GM23248 (cell line): Measurements from ENCODE around the gene CRYBG2. TPM values are rescaled to one million over a fixed set of nuclear protein-coding genes. Genes with fewer than 3 reads are reported as not detected.
A peak's percentile ranks its signal among the peaks of the same experiment; 100 is the strongest.

Experiments
- DNase-seq: peaks from one replicate; pipeline ENCODE4 v3.0.0-alpha.2; 2015
- H2AFZ ChIP-seq: fragments of 200-600 bp; sonication (generic); 2 replicates; pipeline ENCODE4 v1.6.1; 2016; ENCODE audit warnings: antibody characterized with exemption
- H3F3A ChIP-seq: fragments of 200-600 bp; sonication (generic); 2 replicates; pipeline ENCODE4 v1.6.1; 2016; ENCODE audit warnings: mild to moderate bottlenecking, antibody characterized with exemption, mixed run types; ENCODE audit not compliant: insufficient read depth
- H3K27ac ChIP-seq: fragments of 200-600 bp; sonication (generic); 2 replicates; pipeline ENCODE4 v1.5.1; 2016; ENCODE audit warnings: mild to moderate bottlenecking
- H3K27me3 ChIP-seq: fragments of 200-600 bp; sonication (generic); replicated peaks from 2 replicates; pipeline ENCODE4 v1.6.1; 2016; ENCODE audit warnings: mild to moderate bottlenecking; ENCODE audit not compliant: insufficient read depth
- H3K36me3 ChIP-seq: fragments of 200-600 bp; sonication (generic); 2 replicates; pipeline ENCODE4 v1.6.1; 2016; ENCODE audit warnings: low read depth, mild to moderate bottlenecking
- H3K4me1 ChIP-seq: fragments of 200-600 bp; sonication (generic); 2 replicates; pipeline ENCODE4 v1.6.1; 2016; ENCODE audit warnings: mild to moderate bottlenecking; ENCODE audit not compliant: insufficient read depth
- H3K4me2 ChIP-seq: fragments of 200-600 bp; sonication (generic); one replicate; pipeline ENCODE4 v1.6.1; 2016; ENCODE audit warnings: mild to moderate bottlenecking; ENCODE audit not compliant: unreplicated experiment
- H3K4me3 ChIP-seq: fragments of 200-600 bp; sonication (generic); 2 replicates; pipeline ENCODE4 v1.5.1; 2016; ENCODE audit warnings: mild to moderate bottlenecking
- H3K79me2 ChIP-seq: fragments of 200-600 bp; sonication (generic); 2 replicates; pipeline ENCODE4 v1.6.1; 2016; ENCODE audit warnings: mild to moderate bottlenecking; ENCODE audit not compliant: insufficient read depth
- H3K9ac ChIP-seq: fragments of 200-600 bp; sonication (generic); 2 replicates; pipeline ENCODE4 v1.6.1; 2016; ENCODE audit warnings: mild to moderate bottlenecking
- H3K9me2 ChIP-seq: fragments of 200-600 bp; sonication (generic); 2 replicates; pipeline ENCODE4 v1.6.1; 2016; ENCODE audit warnings: mixed run types, mild to moderate bottlenecking, moderate library complexity; ENCODE audit not compliant: insufficient read depth
- H3K9me3 ChIP-seq: fragments of 200-600 bp; sonication (generic); one replicate; pipeline ENCODE4 v1.6.1; 2017; ENCODE audit warnings: low read depth
- H4K20me1 ChIP-seq: fragments of 200-600 bp; sonication (generic); 2 replicates; pipeline ENCODE4 v1.6.0; 2016; ENCODE audit not compliant: insufficient read depth
- EZH2 ChIP-seq: fragments of 200-600 bp; sonication (generic); IDR thresholded peaks from 2 replicates; pipeline ENCODE4 v1.6.1; 2018; ENCODE audit warnings: antibody characterized with exemption, mild to moderate bottlenecking; ENCODE audit not compliant: insufficient read depth, poor library complexity, severe bottlenecking
- EZH2phosphoT487 ChIP-seq: fragments of 200-600 bp; sonication (generic); IDR thresholded peaks from 2 replicates; pipeline ENCODE4 v1.6.1; 2018; ENCODE audit warnings: antibody characterized with exemption, moderate library complexity, mild to moderate bottlenecking, low read depth; ENCODE audit not compliant: insufficient read depth
- WGBS, 2 experiments: methylation state at CpG; one replicate each; pipeline ENCODE4 v1.1.6; 2015 to 2017; ENCODE audit warnings: low lambda C conversion rate in 2 of 2, low coverage in 1 of 2; ENCODE audit errors: missing lambda C conversion rate in 2 of 2; 5-methylcytosine and 5-hydroxymethylcytosine counted together
- in situ Hi-C: fragments of 300-500 bp; cut with MboI; formaldehyde crosslinking; loops from 2 replicates; pipeline ENCODE4 v1.15.0; 2020
- polyA plus RNA-seq: library from polyadenylated mRNA; unstranded; fragments of >200 nt; fragmentation: Nextera tagmentation; extraction: Ambion mirVana; gene quantifications from 2 replicates; pipeline ENCODE4 v1.2.1, GENCODE V29; 2016
- total RNA-seq: library from RNA; depleted of rRNA; stranded (reverse); fragments of >200 nt; shearing (Covaris generic); gene quantifications from 2 replicates; pipeline ENCODE4 v1.2.3, GENCODE V29; 2014

Gene CRYBG2
- total and polyA plus RNA-seq, 2 experiments from 2014 or later, result not detected

DNA sequence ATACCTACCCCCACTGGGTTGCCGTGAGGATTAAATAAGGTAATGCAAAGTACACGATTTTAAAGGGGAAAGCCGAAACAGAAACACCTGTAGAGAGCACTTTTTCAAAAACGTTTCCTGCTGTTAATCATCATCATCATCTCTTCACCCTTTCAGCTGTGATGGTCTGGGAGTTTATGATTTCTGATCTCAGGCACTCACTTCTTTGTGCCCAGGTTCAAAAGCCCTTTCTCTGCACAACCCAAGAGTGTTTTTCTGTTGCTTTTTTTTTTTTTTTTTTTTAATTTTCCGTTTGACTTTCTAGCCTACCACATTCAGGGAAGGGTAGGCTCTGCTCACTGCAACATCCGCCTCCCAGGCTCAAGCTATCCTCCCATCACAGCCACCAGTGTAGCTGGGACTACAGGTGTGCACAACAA is 46.6 kb downstream of the CRYBG2 start:
- Histone ChIP-seq H3K4me1 (peaks cover 10% of the 10 kb centered on the region), H3K27me3 (no peaks in the 10 kb centered on the region), H3K4me3 (no peak overlapping the region), H2AFZ (peak overlapping the region; percentile 95), H3K36me3 (no peaks in the 10 kb centered on the region), H3F3A (peaks cover 15% of the 10 kb centered on the region), H3K9me3 (no peaks in the 10 kb centered on the region), H3K9ac (peak overlapping the region; percentile 86; the same call in 1 of the 2 replicates), H3K4me2 (no peak overlapping the region), H3K27ac (no peak overlapping the region), H4K20me1 (no peaks in the 10 kb centered on the region), H3K9me2 (no peaks in the 10 kb centered on the region), H3K79me2 (no peaks in the 10 kb centered on the region)
- DNase-seq, result no peak
- 56 to 58% methylated on average over 6 of the region's 6 CpGs for WGBS, 2 experiments
- in situ Hi-C loops, result no loop called here
- no peak for TF ChIP-seq EZH2
- no peak for TF ChIP-seq EZH2phosphoT487

DNA sequence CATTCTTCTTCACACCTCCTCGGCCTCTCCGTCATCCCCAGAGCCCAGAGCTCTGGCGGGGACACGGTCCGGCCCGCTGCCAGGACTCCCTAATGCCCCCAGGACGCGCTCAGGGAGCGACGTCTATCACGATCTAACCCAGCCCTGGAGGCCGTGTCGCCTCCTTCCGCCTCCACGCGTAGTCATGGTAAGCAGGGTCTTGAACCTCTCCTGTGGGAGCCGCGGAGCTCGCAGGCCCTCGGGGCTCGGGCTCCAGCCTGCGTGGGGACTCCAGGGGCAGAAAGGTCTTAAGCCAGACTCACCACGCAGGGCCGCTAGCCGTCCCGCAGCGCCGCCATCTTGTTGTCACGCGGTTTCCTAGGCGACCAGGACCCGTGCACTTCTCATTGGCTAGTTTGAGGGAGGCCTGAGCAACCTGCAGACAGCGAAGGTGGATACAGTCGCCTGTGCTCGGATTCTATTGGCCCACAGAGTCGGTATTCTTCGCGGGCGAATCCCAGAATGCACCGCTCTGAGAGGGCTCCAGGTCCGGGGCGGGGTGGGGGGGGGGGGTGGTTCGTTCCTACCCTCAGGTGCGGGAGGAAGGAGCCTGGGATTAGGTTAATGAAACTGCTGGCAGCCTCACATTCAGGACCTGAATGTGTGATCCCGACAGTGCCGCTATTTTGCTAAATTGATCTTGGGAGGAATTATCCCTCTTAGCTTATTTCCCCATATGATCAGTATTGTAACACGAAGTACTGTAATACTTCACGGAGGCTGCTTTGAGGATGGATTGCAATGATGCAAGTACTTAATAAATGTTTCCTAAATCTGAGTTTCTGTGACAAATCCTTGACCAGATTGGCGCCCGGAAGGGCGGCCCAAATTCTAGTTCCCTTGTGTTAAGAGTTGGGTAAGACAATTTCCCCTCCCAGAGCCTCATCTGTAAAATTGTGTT is 47.4 kb downstream of the CRYBG2 start, which contains the start of gene UBXN11:
Gene UBXN11, minus strand, starts transcription at position 347 of the 940 bp plus-strand sequence. CDS start 3,753 bp downstream, outside the sequence.
- WGBS, 2 experiments, result 1 to 2% methylated on average over 48 to 51 of the region's 51 CpGs
- Histone ChIP-seq H3F3A (peaks cover 16% of the 10 kb centered on the region), H3K27me3 (no peaks in the 10 kb centered on the region), H3K36me3 (no peaks in the 10 kb centered on the region), H4K20me1 (no peaks in the 10 kb centered on the region), H3K4me3 (peak within 1 kb of the TSS; percentile 85), H3K79me2 (no peaks in the 10 kb centered on the region), H3K4me1 (peaks cover 10% of the 10 kb centered on the region), H3K27ac (peak within 1 kb of the TSS; percentile 27), H3K9me2 (no peaks in the 10 kb centered on the region), H3K9me3 (no peaks in the 10 kb centered on the region), H3K4me2 (peak within 1 kb of the TSS; percentile 93), H2AFZ (peak within 1 kb of the TSS; percentile 95), H3K9ac (peak within 1 kb of the TSS; percentile 86)
- DNase-seq, result peak; percentile 95
- TF ChIP-seq EZH2phosphoT487 (no peak), EZH2 (no peak)
- in situ Hi-C loops, result no loop called here

DNA sequence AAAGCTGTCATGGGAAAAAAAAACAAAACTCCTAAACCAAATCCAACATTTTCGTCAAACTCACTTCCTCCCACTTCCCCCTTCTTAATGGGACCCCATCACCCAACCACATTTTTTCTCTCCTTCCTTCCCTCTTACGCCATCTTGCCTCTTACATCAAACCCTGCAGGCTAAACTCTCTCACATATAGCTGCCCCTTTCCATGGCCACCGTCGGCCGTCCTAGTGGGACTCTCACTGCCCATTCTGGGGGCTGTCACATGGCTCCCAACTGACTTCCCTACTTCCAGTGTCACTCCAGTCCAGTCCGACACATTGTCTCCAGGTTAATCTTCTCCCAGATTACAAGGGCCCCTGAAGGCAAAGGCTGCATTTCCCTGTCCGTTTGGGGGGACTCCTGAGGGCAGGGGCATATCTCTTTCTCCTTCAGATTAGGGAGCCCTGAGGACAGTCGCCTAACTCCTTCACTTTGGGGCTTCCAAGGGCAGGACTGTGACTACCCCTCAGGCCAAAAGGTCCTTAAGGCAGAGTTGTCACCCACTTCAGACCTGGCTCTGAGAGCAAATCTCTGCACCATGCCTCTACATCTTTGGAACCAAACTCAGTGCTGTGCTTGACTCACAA is 48.2 kb downstream of the CRYBG2 start:
- H3K9me3 ChIP-seq, result no peaks in the 10 kb centered on the region
- H3K27ac ChIP-seq, result peak overlapping the region; percentile 27
- DNase-seq, result no peak
- TF ChIP-seq EZH2 (no peak), EZH2phosphoT487 (no peak)
- no peaks in the 10 kb centered on the region for H3K9me2 ChIP-seq
- WGBS, 2 experiments, result 52 to 54% methylated on average over 8 of the region's 8 CpGs
- H3K79me2 ChIP-seq, result no peaks in the 10 kb centered on the region
- H3K9ac ChIP-seq, result peak overlapping the region; percentile 86
- peak overlapping the region; percentile 95 for H2AFZ ChIP-seq
- H3K4me3 ChIP-seq, result peak overlapping the region; percentile 85
- H3F3A ChIP-seq, result peaks cover 16% of the 10 kb centered on the region
- H3K36me3 ChIP-seq, result no peaks in the 10 kb centered on the region
- H3K27me3 ChIP-seq, result no peaks in the 10 kb centered on the region
- in situ Hi-C loops, result no loop called here
- H4K20me1 ChIP-seq, result no peaks in the 10 kb centered on the region
- peaks cover 10% of the 10 kb centered on the region for H3K4me1 ChIP-seq
- peak overlapping the region; percentile 93 for H3K4me2 ChIP-seq

DNA sequence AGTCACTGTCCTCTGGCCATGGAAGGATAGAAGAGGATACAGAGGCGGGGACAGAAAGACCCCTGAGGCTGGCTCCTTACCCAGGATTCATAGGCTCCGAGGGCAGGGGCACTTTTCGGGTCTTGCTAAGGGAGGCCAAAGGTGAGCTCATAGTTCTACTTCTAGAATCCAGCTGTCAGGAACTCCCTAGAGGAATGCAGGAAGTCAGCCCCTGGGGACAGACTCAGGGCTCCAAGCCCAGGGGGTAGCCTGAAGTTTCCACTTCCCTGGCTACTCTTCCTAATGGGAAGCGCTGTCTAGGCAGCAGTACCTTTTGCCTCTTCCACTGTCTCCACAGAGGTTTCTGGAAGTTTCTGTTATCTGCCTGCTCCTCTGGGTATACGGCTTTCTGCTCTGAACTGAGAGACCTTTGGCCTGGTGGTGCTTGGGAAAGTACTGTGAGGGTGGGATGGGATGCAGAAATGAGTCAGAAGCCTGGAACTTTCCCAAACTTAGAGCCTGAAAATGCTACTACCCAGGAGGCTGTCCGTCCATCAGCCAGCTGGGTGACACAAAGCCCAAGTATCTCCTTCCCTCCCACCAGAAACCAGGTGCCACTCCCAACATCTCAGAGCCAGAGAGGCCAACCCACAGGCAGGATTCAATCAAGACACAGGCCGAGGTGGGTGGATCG is 51.1 kb downstream of the CRYBG2 start:
- Histone ChIP-seq H3K79me2 (no peaks in the 10 kb centered on the region), H2AFZ (peak overlapping the region; percentile 33), H3K4me3 (no peak overlapping the region), H3K36me3 (no peaks in the 10 kb centered on the region), H3K27ac (peak overlapping the region; percentile 36), H3K9ac (0 out of 2 replicates have a peak overlapping the region, but pooled peaks have one; percentile 3), H3K27me3 (no peaks in the 10 kb centered on the region), H3K4me2 (no peak overlapping the region), H3K4me1 (peaks cover 10% of the 10 kb centered on the region), H3K9me3 (no peaks in the 10 kb centered on the region), H3K9me2 (no peaks in the 10 kb centered on the region), H4K20me1 (no peaks in the 10 kb centered on the region), H3F3A (peaks cover 16% of the 10 kb centered on the region)
- 40 to 45% methylated on average over 8 of the region's 8 CpGs for WGBS, 2 experiments
- TF ChIP-seq EZH2phosphoT487, result no peak
- no peak for TF ChIP-seq EZH2
- in situ Hi-C loops, result no loop called here
- peak; percentile 72 for DNase-seq
